HCT116 (cell line): ENCODE measurements around the gene NLRP6. TPM values are rescaled to one million over a fixed set of nuclear protein-coding genes. Genes with fewer than 3 reads are reported as not detected.
"Not testable (repeated sequence)": the region's sequence is repeated elsewhere in the genome, so short reads cannot be mapped to it uniquely, and the experiment has no call there.

Source experiments
- ATAC-seq: fragments of 200-7000 bp; cut with Tn5 transposase; 2 replicates; pipeline ENCODE4 v1.9.1; 2020; ENCODE audit warnings: mild to moderate bottlenecking, moderate library complexity
- BruUV-seq: library from RNA; stranded (reverse); fragments of 400-500 nt; replicated peaks from 2 replicates; lab custom pipeline; 2021; lab: Mats Ljungman, UMichigan
- CTCF ChIA-PET: fragments of 300-600 bp; sonication (Branson Sonifier 250); formaldehyde crosslinking; loops from one replicate; lab custom pipeline; 2021; ENCODE audit warnings: antibody characterized with exemption; lab: Charles Lee
- POLR2A ChIA-PET: fragments of 300-600, 350-600 bp; sonication (Branson Sonifier 250); formaldehyde crosslinking; loops from one replicate; lab custom pipeline; 2021; ENCODE audit warnings: antibody characterized with exemption; lab: Charles Lee
- RAD21 ChIA-PET, 2 experiments: fragments of 300-600 bp; sonication (Branson Sonifier 250); formaldehyde crosslinking; loops; one replicate each; lab custom pipeline; 2023; ENCODE audit warnings: low total read pairs in 2 of 2; ENCODE audit not compliant: uncharacterized antibody in 2 of 2, unreplicated experiment in 2 of 2, low non-redundant PET in 1 of 2; lab: Charles Lee
- DNase-seq: peaks from one replicate; pipeline ENCODE4 v3.0.0-alpha.2; 2010; ENCODE audit warnings: low read depth, low spot score
- H2AFZ ChIP-seq: fragments of 200-600 bp; shearing (Covaris generic), sonication (generic); 2 replicates; pipeline ENCODE4 v1.6.1; 2017; ENCODE audit warnings: low read depth, mixed run types, mixed read lengths, antibody characterized with exemption, low read length; ENCODE audit not compliant: poor library complexity, severe bottlenecking
- H3K27ac ChIP-seq: 2 replicates; pipeline ENCODE4 v1.5.1; 2012; ENCODE audit warnings: low read depth, low read length
- H3K27me3 ChIP-seq: fragments of 200-600 bp; sonication (generic); 2 replicates; pipeline ENCODE4 v1.6.1; 2016; ENCODE audit warnings: mixed run types, low read length, mixed read lengths; ENCODE audit not compliant: insufficient read depth
- H3K36me3 ChIP-seq, 2 experiments: fragments of 200-500 bp in 1 of 2; fragments of 200-600 bp in 1 of 2; sonication (Bioruptor generic) in 1 of 2; sonication (generic) in 1 of 2; 2 replicates each; pipeline versions ENCODE4 v1.5.1 to v1.6.1; 2014 to 2016; ENCODE audit warnings: low read length in 2 of 2, inconsistent platforms in 1 of 2, mixed read lengths in 1 of 2, mixed run types in 1 of 2; ENCODE audit not compliant: insufficient read depth in 2 of 2, control insufficient read depth in 1 of 2
- H3K4me1 ChIP-seq, 2 experiments: fragments of 200-600 bp in 1 of 2; sonication (generic) in 1 of 2; 2 replicates each; pipeline versions ENCODE4 v1.5.1 to v1.6.1; 2012 to 2017; ENCODE audit warnings: low read length in 2 of 2, inconsistent platforms in 1 of 2, mild to moderate bottlenecking in 1 of 2, mixed read lengths in 1 of 2, mixed run types in 1 of 2, moderate library complexity in 1 of 2; ENCODE audit not compliant: insufficient read depth in 2 of 2, control insufficient read depth in 1 of 2
- H3K4me2 ChIP-seq: fragments of 200-600 bp; sonication (generic); 2 replicates; pipeline ENCODE4 v1.6.1; 2017; ENCODE audit warnings: mixed run types, low read length, mixed read lengths
- H3K4me3 ChIP-seq, 2 experiments: fragments of 200-600 bp in 1 of 2; sonication (generic) in 1 of 2; replicated peaks in 1 of 2; 2 replicates each; pipeline ENCODE4 v1.5.1; 2011 to 2016; ENCODE audit warnings: low read length in 2 of 2, control low read depth in 1 of 2, low read depth in 1 of 2, mild to moderate bottlenecking in 1 of 2, mixed read lengths in 1 of 2, mixed run types in 1 of 2
- H3K79me2 ChIP-seq: fragments of 200-600 bp; sonication (generic); 2 replicates; pipeline ENCODE4 v1.6.1; 2017; ENCODE audit warnings: mild to moderate bottlenecking, mixed run types, low read length, moderate library complexity, mixed read lengths; ENCODE audit not compliant: insufficient read depth
- H3K9ac ChIP-seq: fragments of 200-600 bp; sonication (generic); 2 replicates; pipeline ENCODE4 v1.6.1; 2016; ENCODE audit warnings: low read length, mixed read lengths
- H3K9me2 ChIP-seq: fragments of 200-600 bp; sonication (generic), shearing (Covaris generic); 2 replicates; pipeline ENCODE4 v1.6.1; 2017; ENCODE audit warnings: mixed run types, mild to moderate bottlenecking, moderate library complexity; ENCODE audit not compliant: insufficient read depth
- H3K9me3 ChIP-seq, 2 experiments: fragments of 200-500 bp in 1 of 2; fragments of 200-600 bp in 1 of 2; sonication (Bioruptor generic) in 1 of 2; sonication (generic) in 1 of 2; 2 replicates each; pipeline ENCODE4 v1.6.1; 2014 to 2017; ENCODE audit warnings: low read length in 2 of 2, mixed read lengths in 2 of 2, inconsistent platforms in 1 of 2, low read depth in 1 of 2, mild to moderate bottlenecking in 1 of 2, mixed run types in 1 of 2, moderate library complexity in 1 of 2; ENCODE audit not compliant: control insufficient read depth in 1 of 2, insufficient read depth in 1 of 2
- H4K20me1 ChIP-seq: fragments of 200-600 bp; sonication (generic), shearing (Covaris generic); 2 replicates; pipeline ENCODE4 v1.6.1; 2017; ENCODE audit warnings: mixed run types, mild to moderate bottlenecking, moderate library complexity; ENCODE audit not compliant: insufficient read depth
- ZFX ChIP-seq: fragments of 450-650 bp; IDR thresholded peaks from 2 replicates; pipeline ENCODE4 v1.6.1; 2017
- intact Hi-C: fragments of 100-400 bp; cut with micrococcal nuclease; formaldehyde crosslinking; loops from 2 replicates; pipeline ENCODE4 v1.10.0; 2022
- total RNA-seq: library from RNA; stranded (reverse); gene quantifications from one replicate; pipeline ENCODE4 v1.2.1, GENCODE V29; 2021; ENCODE audit not compliant: unreplicated experiment
- TF ChIP-seq, protein P1 (sequence below): IDR thresholded peaks from 2 replicates; pipeline ENCODE4 v1.6.1; 2012
- TF ChIP-seq, protein P2 (sequence below), 3 experiments: fragments of 200-600 bp in 1 of 3; sonication (generic) in 1 of 3; IDR thresholded peaks in 2 of 3; conservative IDR thresholded peaks in 1 of 3; 2 replicates each; pipeline ENCODE4 v1.5.1; 2012 to 2017; ENCODE audit warnings: low read depth in 2 of 3, low read length in 2 of 3, antibody characterized with exemption in 1 of 3, borderline replicate concordance in 1 of 3, control low read depth in 1 of 3, mild to moderate bottlenecking in 1 of 3, mixed read lengths in 1 of 3, mixed run types in 1 of 3, moderate library complexity in 1 of 3; ENCODE audit not compliant: insufficient read depth in 1 of 3

Gene NLRP6
- total RNA-seq, 1 experiment from 2014 or later: not detected

DNA sequence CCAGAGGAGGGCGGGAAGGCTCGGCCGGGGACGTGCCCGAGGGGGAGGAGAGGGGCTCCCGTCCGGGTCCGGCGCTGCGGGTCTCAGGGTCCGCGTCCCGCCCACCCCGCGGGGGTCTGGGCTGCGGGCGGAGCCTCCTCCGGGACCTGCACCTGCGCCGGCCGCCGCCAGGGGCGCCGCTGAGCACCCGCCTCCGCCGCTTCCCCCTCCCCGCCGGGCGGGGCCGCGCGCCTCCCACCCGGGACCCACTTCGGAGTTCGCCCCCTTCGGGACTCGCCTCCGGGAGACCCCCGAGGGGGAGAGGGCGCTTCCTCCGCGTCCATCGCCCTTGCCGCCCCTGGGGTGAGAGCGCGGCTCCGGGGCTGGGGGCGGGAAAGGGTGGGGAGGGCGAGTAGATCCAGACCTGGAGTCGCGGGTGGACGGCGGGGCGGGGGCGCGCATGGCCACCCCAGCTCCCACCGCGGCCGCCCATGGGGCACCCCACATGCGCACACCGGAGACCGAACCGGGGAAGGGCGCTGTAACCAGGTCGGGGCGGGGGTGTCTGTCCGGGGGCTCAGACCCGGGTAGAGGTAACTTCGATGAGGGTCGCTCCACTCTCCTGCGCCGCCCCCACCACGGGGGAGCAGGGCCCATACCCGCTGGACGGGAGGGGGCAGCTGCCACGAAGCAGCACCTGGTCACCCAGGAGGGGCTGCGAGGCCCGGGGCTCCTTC, 40.4 kb downstream of the NLRP6 start:
- DNase-seq, POLR2A ChIA-PET, H3K36me3 ChIP-seq, intact Hi-C loops, H3K9me3 ChIP-seq, BruUV-seq, H3K27me3 ChIP-seq, H3K9me2 ChIP-seq, RAD21 ChIA-PET, H2AFZ ChIP-seq, H4K20me1 ChIP-seq: not testable (repeated sequence)
- Histone ChIP-seq H3K4me1 (peaks cover 6 to 11% of the 10 kb centered on the region in 2 experiments), H3K4me3 (peak overlapping the region; percentile 37 to 70), H3K79me2 (peaks cover 12% of the 10 kb centered on the region), H3K4me2 (peak overlapping the region; percentile 88), H3K27ac (peak overlapping the region; percentile 90; the same call in 1 of the 2 replicates), H3K9ac (peak overlapping the region; percentile 30; the same call in 1 of the 2 replicates)
- CTCF ChIA-PET: interaction anchor here (1.1 to 1.6 kb wide), 2 partner anchors 9 to 10 kb away, joined by 3 to 5 read pairs; no protein-coding TSS in a partner anchor
- ATAC-seq: peak; percentile 57

DNA sequence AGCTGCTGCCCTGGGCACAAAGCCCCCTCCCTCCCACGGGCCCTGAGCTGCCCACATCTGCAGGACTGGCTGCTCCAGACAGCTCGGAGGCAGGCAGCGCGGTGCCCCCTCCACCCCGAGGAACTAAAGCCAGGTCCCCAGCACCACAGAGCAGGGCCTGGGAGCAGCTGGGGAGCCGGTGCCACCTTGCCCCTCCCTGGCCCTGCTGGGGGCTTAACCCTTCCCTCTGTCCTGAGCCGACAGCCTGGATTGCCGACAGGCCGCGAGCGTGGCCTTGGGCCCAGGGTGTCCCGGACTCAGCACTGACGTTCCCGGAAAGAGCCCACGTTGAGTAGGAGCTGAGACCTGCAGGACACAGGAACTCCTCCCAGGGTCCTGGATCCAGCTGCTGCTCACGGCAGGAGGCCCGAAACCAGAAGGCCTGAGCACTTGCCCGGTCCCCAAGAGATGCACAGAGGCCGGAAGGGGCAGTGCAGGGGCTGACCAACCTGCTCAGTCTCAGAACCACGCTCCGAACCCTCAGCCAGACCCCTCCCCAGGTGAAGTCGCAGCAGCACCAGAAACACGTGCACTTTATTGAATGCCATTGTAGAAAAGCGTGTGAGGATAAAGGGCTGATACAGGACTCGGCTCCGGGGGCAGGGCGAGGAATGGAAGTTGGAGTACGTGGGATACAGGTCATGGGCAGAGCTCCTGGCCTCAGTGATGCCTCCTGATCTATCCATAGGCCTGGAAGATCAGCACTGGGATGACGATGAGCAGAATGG, 41.1 kb downstream of the NLRP6 start:
- Histone ChIP-seq H3K9ac (peak overlapping the region; percentile 83), H3K27ac (peak overlapping the region; percentile 90), H3K4me3 (peak overlapping the region; percentile 70 to 82), H3K79me2 (peaks cover 12% of the 10 kb centered on the region), H3K4me2 (peak overlapping the region; percentile 88)
- H3K27me3 ChIP-seq, H3K4me1 ChIP-seq, DNase-seq, H3K36me3 ChIP-seq, H2AFZ ChIP-seq, H3K9me2 ChIP-seq, H4K20me1 ChIP-seq, POLR2A ChIA-PET, intact Hi-C loops, H3K9me3 ChIP-seq, RAD21 ChIA-PET: not testable (repeated sequence)
- TF ChIP-seq, protein P1, sequence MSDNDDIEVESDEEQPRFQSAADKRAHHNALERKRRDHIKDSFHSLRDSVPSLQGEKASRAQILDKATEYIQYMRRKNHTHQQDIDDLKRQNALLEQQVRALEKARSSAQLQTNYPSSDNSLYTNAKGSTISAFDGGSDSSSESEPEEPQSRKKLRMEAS: 0 out of 2 replicates have a peak, but pooled peaks have one; percentile 23
- TF ChIP-seq ZFX: peak; percentile 71; the same call in 1 of the 2 replicates
- TF ChIP-seq, protein P2, sequence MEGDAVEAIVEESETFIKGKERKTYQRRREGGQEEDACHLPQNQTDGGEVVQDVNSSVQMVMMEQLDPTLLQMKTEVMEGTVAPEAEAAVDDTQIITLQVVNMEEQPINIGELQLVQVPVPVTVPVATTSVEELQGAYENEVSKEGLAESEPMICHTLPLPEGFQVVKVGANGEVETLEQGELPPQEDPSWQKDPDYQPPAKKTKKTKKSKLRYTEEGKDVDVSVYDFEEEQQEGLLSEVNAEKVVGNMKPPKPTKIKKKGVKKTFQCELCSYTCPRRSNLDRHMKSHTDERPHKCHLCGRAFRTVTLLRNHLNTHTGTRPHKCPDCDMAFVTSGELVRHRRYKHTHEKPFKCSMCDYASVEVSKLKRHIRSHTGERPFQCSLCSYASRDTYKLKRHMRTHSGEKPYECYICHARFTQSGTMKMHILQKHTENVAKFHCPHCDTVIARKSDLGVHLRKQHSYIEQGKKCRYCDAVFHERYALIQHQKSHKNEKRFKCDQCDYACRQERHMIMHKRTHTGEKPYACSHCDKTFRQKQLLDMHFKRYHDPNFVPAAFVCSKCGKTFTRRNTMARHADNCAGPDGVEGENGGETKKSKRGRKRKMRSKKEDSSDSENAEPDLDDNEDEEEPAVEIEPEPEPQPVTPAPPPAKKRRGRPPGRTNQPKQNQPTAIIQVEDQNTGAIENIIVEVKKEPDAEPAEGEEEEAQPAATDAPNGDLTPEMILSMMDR (IDR thresholded peaks at IDR 0.05 in 2 of 3, conservative IDR thresholded peaks at IDR 0.05 in 1 of 3; ENCODE audit: borderline replicate concordance in 1 of 3, insufficient read depth in 1 of 3, low read depth in 2 of 3, low read length in 2 of 3): peak in 1 of 3 experiments; percentile 11; a peak in 1 of 6 replicates
- TSS peak; percentile 55 for BruUV-seq
- CTCF ChIA-PET: interaction anchor here (1.1 kb wide), 1 partner anchor 10 kb away, joined by 3 read pairs; no protein-coding TSS in a partner anchor
- ATAC-seq: peak; percentile 59

DNA sequence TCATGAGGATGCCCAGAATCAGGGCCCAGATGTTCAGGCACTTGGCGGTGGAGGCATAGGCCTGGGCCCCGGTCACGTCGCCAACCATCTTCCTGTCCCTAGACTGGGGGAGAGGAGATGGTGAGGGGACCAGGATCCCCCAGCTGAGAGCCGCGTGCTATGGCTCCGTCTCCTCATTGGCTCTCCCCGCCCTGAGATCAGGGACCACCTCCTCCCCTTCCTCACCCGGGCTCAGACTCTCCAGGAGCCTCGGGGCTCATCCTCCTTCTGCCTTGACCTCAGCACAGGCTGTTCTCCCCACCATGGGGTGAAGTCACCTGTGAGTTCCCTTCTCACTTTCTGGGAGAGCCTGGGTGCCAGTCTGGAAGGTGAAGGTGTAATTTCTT, 41.7 kb downstream of the NLRP6 start:
- DNase-seq, CTCF ChIA-PET, H3K4me1 ChIP-seq, RAD21 ChIA-PET, H3K36me3 ChIP-seq, H3K9me3 ChIP-seq, H4K20me1 ChIP-seq, intact Hi-C loops, BruUV-seq, H2AFZ ChIP-seq, H3K27me3 ChIP-seq, H3K9me2 ChIP-seq: not testable (repeated sequence)
- POLR2A ChIA-PET: interaction anchor here (1.6 kb wide), 1 partner anchor 12 kb away, joined by 3 read pairs; the partner anchor contains the start of gene IFITM2
- peak overlapping the region; percentile 88 for H3K4me2 ChIP-seq
- ATAC-seq: peak; percentile 25
- H3K27ac ChIP-seq: peak overlapping the region; percentile 90
- H3K4me3 ChIP-seq: peak overlapping the region; percentile 70 to 82
- H3K9ac ChIP-seq: peak overlapping the region; percentile 83
- peaks cover 12% of the 10 kb centered on the region for H3K79me2 ChIP-seq
